ENCODE data around the gene CCR9. TPM values are rescaled to one million over a fixed set of nuclear protein-coding genes. Genes with fewer than 3 reads are reported as not detected.

CCR9 gene
- total RNA-seq, 5 donors from 2014 or later (not counting 1 experiment from before 2014, with no cell fraction given) = 2.1 to 10.0 (median 4.2) TPM

DNA sequence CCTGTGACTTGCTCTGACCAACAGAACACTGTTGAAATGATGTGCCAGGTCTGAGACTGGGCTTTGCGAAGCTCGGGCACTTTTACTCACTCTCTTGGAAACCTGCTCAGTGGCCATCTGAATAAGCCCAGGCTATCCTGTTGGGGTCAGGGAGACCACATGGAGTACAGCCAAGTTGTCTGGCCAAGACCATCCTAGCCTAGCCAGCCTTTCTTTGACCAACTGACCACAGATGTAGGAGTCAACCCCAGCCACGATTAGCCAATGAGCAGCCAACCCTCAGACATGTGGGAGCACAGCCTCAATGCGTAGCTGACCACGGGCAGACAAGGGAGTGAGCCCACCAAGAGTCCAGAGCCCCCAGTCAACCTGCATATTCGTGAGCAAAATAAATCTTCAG lies 26.1 kb downstream of the CCR9 start:
- no peak overlapping the region for H3K4me3 Mint-ChIP-seq
- H3K36me3 ChIP-seq (ENCODE audit: control insufficient read depth in 2 of 2, extremely low read depth in 1 of 2, insufficient read depth in 1 of 2, low read length in 1 of 2) = no peaks in the 10 kb centered on the region
- ATAC-seq (replicated peaks in 1 of 4) (no peak), DNase-seq (no peak)
- peaks cover 31 to 64% of the 10 kb centered on the region in 2 experiments for H3K4me1 ChIP-seq (ENCODE audit: control insufficient read depth in 1 of 2, extremely low read depth in 1 of 2, insufficient read depth in 2 of 2, low read length in 2 of 2)
- H3K36me3 Mint-ChIP-seq = peaks cover 7% of the 10 kb centered on the region
- H3K27me3 Mint-ChIP-seq = no peaks in the 10 kb centered on the region
- peak overlapping the region; percentile 30 for H3K27ac ChIP-seq (ENCODE audit: low read length)
- peaks cover 59 to 77% (median 66%) of the 10 kb centered on the region in 3 donors for H3K4me1 Mint-ChIP-seq
- no peaks in the 10 kb centered on the region for H3K9me3 Mint-ChIP-seq
- 85% methylated on average over 6 of the region's 6 CpGs for WGBS (ENCODE audit: insufficient coverage)
- no peak overlapping the region for H3K4me3 ChIP-seq (ENCODE audit: control insufficient read depth in 1 of 2, extremely low read depth in 1 of 2, low read length in 1 of 2)
- POLR2A ChIA-PET = interaction anchor here in 1 of 2 donors (0.7 kb wide), 1 partner anchor 38 kb away, joined by 5 read pairs; no protein-coding TSS in a partner anchor
- H3K27ac Mint-ChIP-seq = peak overlapping the region in 1 of 2 donors; percentile 40
- H3K27me3 ChIP-seq (replicated peaks in 1 of 2; ENCODE audit: control insufficient read depth in 2 of 2, extremely low read depth in 1 of 2, insufficient read depth in 2 of 2, low read length in 1 of 2) = peaks cover 0 to 7% of the 10 kb centered on the region in 2 experiments
- no peaks in the 10 kb centered on the region for H3K9me3 ChIP-seq
- CTCF ChIA-PET = interaction anchor here in 1 of 2 donors (0.6 kb wide), 1 partner anchor 41 kb away, joined by 3 read pairs; no protein-coding TSS in a partner anchor

DNA sequence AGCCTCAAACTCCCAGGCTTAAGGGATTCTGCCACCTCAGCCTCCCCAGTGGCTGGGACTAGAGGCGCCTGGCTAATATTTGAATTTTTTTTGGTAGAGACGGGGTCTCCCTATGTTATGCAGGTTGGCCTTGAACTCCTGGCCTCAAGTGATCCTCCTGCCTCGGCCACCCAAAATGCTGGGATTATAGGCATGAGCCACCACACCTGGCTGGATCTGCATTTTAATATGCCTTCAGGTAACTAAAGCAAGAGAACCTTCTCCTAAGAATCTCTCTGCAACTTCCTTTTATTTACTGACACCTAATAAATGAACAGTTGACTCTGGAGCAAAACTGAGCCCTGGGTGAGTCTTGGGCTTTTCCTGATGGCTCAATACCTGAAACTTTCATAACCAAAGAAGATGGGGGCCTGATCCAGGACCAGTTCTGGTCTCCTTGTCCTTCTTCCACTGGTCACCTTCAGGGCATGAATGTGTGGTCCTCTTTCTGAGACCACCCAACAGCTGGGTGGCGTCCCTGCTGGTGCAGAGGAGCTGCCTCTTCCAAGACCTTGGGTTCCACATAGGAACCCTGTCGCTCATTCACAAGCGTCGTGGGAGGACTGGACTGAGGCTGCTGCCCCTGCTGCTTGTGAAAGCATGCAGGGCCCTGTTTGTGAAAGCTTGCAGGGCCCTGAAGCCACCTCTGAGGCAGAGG lies 28.2 kb downstream of the CCR9 start:
- DNase-seq (no peak), ATAC-seq (replicated peaks in 1 of 4) (no peak)
- 69% methylated on average over 5 of the region's 7 CpGs for WGBS (ENCODE audit: insufficient coverage)
- Mint-ChIP-seq H3K4me1 (peaks cover 38 to 58% (median 52%) of the 10 kb centered on the region in 3 donors), H3K27ac (peak overlapping the region; percentile 36 to 63), H3K36me3 (peaks cover 17% of the 10 kb centered on the region), H3K4me3 (peak overlapping the region in 2 of 3 donors; percentile 66 to 83), H3K27me3 (no peaks in the 10 kb centered on the region), H3K9me3 (no peaks in the 10 kb centered on the region)
- peaks cover 0 to 17% of the 10 kb centered on the region in 2 donors for H3K36me3 ChIP-seq (ENCODE audit: control insufficient read depth in 2 of 2, extremely low read depth in 1 of 2, insufficient read depth in 1 of 2, low read length in 1 of 2)
- ChIA-PET POLR2A (no interaction called here), CTCF (interaction anchor here in 1 of 2 donors (0.6 kb wide), 1 partner anchor 925 kb away, joined by 3 read pairs; no protein-coding TSS in a partner anchor)
- peak overlapping the region in 1 of 2 donors; percentile 33 for H3K4me3 ChIP-seq (ENCODE audit: control insufficient read depth in 1 of 2, extremely low read depth in 1 of 2, low read length in 1 of 2)
- H3K4me1 ChIP-seq (ENCODE audit: control insufficient read depth in 1 of 2, extremely low read depth in 1 of 2, insufficient read depth in 2 of 2, low read length in 2 of 2) = peaks cover 17 to 49% of the 10 kb centered on the region in 2 experiments
- H3K27ac ChIP-seq (ENCODE audit: low read length) = peak overlapping the region; percentile 65
- no peaks in the 10 kb centered on the region for H3K9me3 ChIP-seq
- peaks cover 0 to 4% of the 10 kb centered on the region in 2 experiments for H3K27me3 ChIP-seq (replicated peaks in 1 of 2; ENCODE audit: control insufficient read depth in 2 of 2, extremely low read depth in 1 of 2, insufficient read depth in 2 of 2, low read length in 1 of 2)

DNA sequence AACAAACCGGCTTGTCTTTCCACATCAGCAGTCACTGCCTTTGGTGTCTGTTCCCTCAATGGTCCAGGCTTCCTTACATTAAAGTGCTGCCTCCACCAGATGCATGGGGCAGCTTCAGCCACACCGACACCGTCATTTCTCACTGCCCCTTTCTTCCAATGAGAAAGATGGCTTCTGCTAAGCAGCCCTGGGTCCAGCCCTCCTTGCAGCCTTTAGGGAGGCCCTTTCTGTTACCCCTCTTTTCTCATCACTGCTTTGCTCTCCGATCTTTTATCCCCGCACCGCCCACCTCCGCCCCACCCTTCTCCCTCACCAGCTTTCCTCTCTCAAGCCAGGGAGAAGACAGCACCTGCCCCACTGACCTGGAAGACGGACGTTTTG lies 28.7 kb downstream of the CCR9 start:
- POLR2A ChIA-PET = no interaction called here
- peak overlapping the region; percentile 65 for H3K27ac ChIP-seq (ENCODE audit: low read length)

DNA sequence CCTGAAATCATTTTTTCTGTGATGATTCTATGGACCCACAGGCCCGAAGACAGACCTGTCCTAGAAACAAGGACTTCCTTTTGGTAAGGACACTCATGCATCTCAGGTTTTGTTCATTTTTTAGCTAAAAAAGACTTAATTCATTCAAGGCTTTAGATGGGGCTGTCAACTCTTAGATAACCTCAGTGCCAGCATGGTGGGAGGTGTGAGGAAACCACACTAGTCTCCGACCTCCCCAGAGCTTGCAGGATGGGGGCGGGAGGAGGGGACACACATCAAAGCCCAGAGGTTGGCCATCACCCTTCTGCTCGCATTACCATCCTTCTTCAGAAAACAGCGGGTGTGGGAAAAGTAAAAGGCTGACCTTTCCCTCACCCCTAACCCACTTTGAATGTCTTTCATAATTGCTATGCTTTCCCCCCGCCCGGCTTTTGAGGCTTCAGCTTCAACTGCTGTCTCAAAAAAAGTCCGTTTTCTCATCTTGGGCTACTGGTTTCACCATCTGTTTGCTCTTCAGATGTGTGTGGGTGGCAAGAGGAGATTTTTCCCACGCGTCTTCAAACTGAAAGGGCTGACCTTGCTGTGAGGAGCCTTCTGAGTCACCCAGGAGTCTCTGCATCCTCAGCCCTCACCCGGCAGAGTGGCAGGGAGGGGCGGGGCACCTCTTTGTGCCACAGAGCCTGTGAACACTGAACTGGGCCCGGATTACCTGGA lies 29.3 kb downstream of the CCR9 start:
- ATAC-seq (replicated peaks in 1 of 4) (peak; percentile 87 to 97 (median 96)), DNase-seq (peak; percentile 41 to 77 (median 62))
- H3K27me3 ChIP-seq (replicated peaks in 1 of 2; ENCODE audit: control insufficient read depth in 2 of 2, extremely low read depth in 1 of 2, insufficient read depth in 2 of 2, low read length in 1 of 2) = peaks cover 0 to 4% of the 10 kb centered on the region in 2 experiments
- peaks cover 0 to 28% of the 10 kb centered on the region in 2 donors for H3K36me3 ChIP-seq (ENCODE audit: control insufficient read depth in 2 of 2, extremely low read depth in 1 of 2, insufficient read depth in 1 of 2, low read length in 1 of 2)
- Mint-ChIP-seq H3K36me3 (peaks cover 22% of the 10 kb centered on the region), H3K4me1 (peaks cover 34 to 48% (median 47%) of the 10 kb centered on the region in 3 donors), H3K27ac (peak overlapping the region; percentile 63 to 86), H3K9me3 (no peaks in the 10 kb centered on the region), H3K4me3 (peak overlapping the region; percentile 66 to 83 (median 74)), H3K27me3 (no peaks in the 10 kb centered on the region)
- peaks cover 17 to 49% of the 10 kb centered on the region in 2 experiments for H3K4me1 ChIP-seq (ENCODE audit: control insufficient read depth in 1 of 2, extremely low read depth in 1 of 2, insufficient read depth in 2 of 2, low read length in 2 of 2)
- POLR2A ChIA-PET = no interaction called here
- H3K4me3 ChIP-seq (ENCODE audit: control insufficient read depth in 1 of 2, extremely low read depth in 1 of 2, low read length in 1 of 2) = peak overlapping the region; percentile 33 to 48
- no peaks in the 10 kb centered on the region for H3K9me3 ChIP-seq
- WGBS (ENCODE audit: insufficient coverage) = 0% methylated on average over 6 of the region's 13 CpGs
- CTCF ChIA-PET = interaction anchor here in 1 of 2 donors (0.7 kb wide), 1 partner anchor 92 kb away, joined by 3 read pairs; no protein-coding TSS in a partner anchor
- peak overlapping the region; percentile 65 for H3K27ac ChIP-seq (ENCODE audit: low read length)

More for the DNA sequence above, 28.7 kb downstream of the CCR9 start:
- ATAC-seq (replicated peaks in 1 of 4) (no peak), DNase-seq (no peak)
- Mint-ChIP-seq H3K27ac (peak overlapping the region; percentile 63 to 86), H3K4me3 (peak overlapping the region; percentile 66 to 83 (median 74)), H3K27me3 (no peaks in the 10 kb centered on the region), H3K36me3 (peaks cover 19% of the 10 kb centered on the region), H3K4me1 (peaks cover 34 to 53% (median 50%) of the 10 kb centered on the region in 3 donors), H3K9me3 (no peaks in the 10 kb centered on the region)
- no peaks in the 10 kb centered on the region for H3K9me3 ChIP-seq
- peaks cover 0 to 4% of the 10 kb centered on the region in 2 experiments for H3K27me3 ChIP-seq (replicated peaks in 1 of 2; ENCODE audit: control insufficient read depth in 2 of 2, extremely low read depth in 1 of 2, insufficient read depth in 2 of 2, low read length in 1 of 2)
- peaks cover 17 to 49% of the 10 kb centered on the region in 2 experiments for H3K4me1 ChIP-seq (ENCODE audit: control insufficient read depth in 1 of 2, extremely low read depth in 1 of 2, insufficient read depth in 2 of 2, low read length in 2 of 2)
- peak overlapping the region; percentile 33 to 48 for H3K4me3 ChIP-seq (ENCODE audit: control insufficient read depth in 1 of 2, extremely low read depth in 1 of 2, low read length in 1 of 2)
- peaks cover 0 to 22% of the 10 kb centered on the region in 2 donors for H3K36me3 ChIP-seq (ENCODE audit: control insufficient read depth in 2 of 2, extremely low read depth in 1 of 2, insufficient read depth in 1 of 2, low read length in 1 of 2)
- CTCF ChIA-PET = interaction anchor here in 1 of 2 donors (0.6 kb wide), 1 partner anchor 925 kb away, joined by 3 read pairs; no protein-coding TSS in a partner anchor
- 51% methylated on average over 9 of the region's 9 CpGs for WGBS (ENCODE audit: insufficient coverage)

DNA sequence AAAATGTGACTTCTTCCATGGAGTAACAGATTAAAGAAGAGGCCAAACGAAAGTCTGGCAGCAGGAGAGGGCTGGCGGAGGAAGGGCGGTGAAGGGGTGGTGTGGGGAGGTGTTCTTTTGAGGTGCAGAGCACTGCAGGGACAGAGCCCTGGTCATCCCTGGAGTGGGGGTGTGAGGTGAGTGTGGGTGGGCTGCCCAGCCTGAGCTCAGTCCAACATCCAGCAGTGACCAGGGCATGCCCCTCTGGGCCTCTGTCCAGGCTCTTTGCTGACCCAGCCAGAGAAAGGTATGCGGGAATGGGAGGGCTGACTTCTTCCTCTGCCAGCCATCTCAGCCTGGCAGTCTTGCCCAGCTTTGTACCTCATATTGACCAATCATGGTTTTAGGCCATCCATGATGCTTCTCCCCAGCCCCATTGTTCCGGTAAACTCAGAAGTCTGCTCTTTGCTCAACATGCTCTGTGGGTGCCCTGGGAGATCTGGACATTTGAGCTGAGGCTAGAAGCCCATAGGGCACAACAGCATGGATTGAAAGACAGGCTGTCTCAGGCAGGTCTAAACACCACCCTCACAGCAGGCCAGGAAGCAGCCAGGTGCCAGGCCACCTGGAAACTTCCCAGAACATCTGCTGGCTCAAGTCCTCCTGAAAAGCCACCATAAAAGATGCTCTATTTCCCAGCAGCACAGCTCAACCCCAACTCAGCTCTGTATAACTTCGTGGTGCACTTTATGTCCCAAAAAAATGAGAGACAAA lies 31.0 kb downstream of the CCR9 start:
- peak overlapping the region; percentile 11 to 23 for H3K27ac Mint-ChIP-seq
- H3K27me3 ChIP-seq (replicated peaks in 1 of 2; ENCODE audit: control insufficient read depth in 2 of 2, extremely low read depth in 1 of 2, insufficient read depth in 2 of 2, low read length in 1 of 2) = peaks cover 0 to 3% of the 10 kb centered on the region in 2 experiments
- H3K9me3 ChIP-seq = no peaks in the 10 kb centered on the region
- DNase-seq (no peak), ATAC-seq (replicated peaks in 1 of 4) (no peak)
- H3K36me3 Mint-ChIP-seq = peaks cover 32% of the 10 kb centered on the region
- no peak overlapping the region for H3K27ac ChIP-seq (ENCODE audit: low read length)
- CTCF ChIA-PET = interaction anchor here in 1 of 2 donors (0.5 kb wide), 1 partner anchor 11 kb away, joined by 5 read pairs; no protein-coding TSS in a partner anchor
- no peak overlapping the region for H3K4me3 ChIP-seq (ENCODE audit: control insufficient read depth in 1 of 2, extremely low read depth in 1 of 2, low read length in 1 of 2)
- peaks cover 23 to 52% of the 10 kb centered on the region in 2 experiments for H3K4me1 ChIP-seq (ENCODE audit: control insufficient read depth in 1 of 2, extremely low read depth in 1 of 2, insufficient read depth in 2 of 2, low read length in 2 of 2)
- peak overlapping the region in 1 of 3 donors; percentile 7 for H3K4me3 Mint-ChIP-seq
- H3K27me3 Mint-ChIP-seq = no peaks in the 10 kb centered on the region
- 100% methylated on average over 4 of the region's 6 CpGs for whole genome bisulfite sequencing (ENCODE audit: insufficient coverage)
- peaks cover 38 to 44% (median 44%) of the 10 kb centered on the region in 3 donors for H3K4me1 Mint-ChIP-seq
- H3K36me3 ChIP-seq (ENCODE audit: control insufficient read depth in 2 of 2, extremely low read depth in 1 of 2, insufficient read depth in 1 of 2, low read length in 1 of 2) = peaks cover 0 to 38% of the 10 kb centered on the region in 2 donors
- POLR2A ChIA-PET = no interaction called here
- H3K9me3 Mint-ChIP-seq = no peaks in the 10 kb centered on the region
